ENCODE measurements around the gene WASF2. TPM values are rescaled to one million over a fixed set of nuclear protein-coding genes. Genes with fewer than 3 reads are reported as not detected.
"Not testable (repeated sequence)": the region's sequence is repeated elsewhere in the genome, so short reads cannot be mapped to it uniquely, and the experiment has no call there.

WASF2 gene
- total RNA-seq, 1 donor from 2014 or later, result 127 TPM

GRCh38 chr1:27463916-27464315 is 26.1 kb downstream of the WASF2 start:
- intact Hi-C loops (cut with micrococcal nuclease), result not testable (repeated sequence)

DNA sequence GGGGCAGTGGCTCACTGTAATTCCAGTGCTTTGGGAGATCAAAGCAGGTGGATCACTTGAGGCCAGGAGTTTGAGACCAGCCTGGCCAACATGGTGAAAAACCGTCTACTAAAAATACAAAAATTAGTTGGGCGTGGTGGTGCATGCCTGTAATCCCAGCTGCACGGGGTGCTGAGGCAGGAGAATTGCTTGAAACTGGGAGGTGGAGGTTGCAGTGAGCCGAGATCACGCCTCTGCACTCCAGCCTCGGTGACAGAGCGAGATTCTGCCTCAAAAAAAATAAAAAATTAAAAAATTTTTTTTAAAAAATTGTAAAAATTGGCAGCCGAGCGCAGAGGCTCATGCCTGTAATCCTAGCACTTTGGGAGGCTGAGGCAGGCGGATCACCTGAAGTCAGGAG is 31.4 kb downstream of the WASF2 start:
- intact Hi-C loops (cut with micrococcal nuclease), result not testable (repeated sequence)

DNA sequence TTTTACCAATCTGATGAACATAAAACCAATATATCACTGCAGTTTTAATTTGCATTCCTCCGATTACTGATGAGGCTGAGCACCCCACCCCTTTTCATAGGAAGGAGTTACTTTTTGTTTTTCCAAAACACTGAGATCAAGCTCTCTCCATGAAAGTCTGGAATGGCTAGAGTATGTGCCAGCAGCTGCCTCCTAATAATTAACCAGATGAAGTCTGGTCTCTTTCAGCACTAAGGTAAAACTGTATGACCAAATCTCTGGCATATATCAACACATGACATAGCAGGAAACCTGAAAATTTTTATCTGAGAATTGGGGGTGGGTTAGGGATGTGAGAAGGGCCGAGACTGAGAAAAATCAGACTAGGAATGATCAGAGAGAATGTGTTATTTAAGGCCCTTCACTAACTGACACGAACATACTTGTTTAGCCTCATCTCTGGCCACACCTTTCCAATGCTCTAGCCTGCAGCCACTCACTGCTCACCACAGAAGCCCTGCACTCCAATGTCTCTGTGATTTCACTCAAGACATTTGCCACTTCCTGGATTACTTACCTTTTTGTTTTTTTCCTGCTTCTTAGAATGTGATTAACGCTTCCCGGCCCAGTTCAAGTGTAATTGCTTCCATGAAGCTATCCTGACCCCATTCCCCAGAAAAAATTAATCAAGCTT is 34.7 kb downstream of the WASF2 start:
- intact Hi-C loops (cut with micrococcal nuclease), result loop anchor here (2.0 kb wide), 1 partner anchor 16 kb away; no protein-coding TSS in a partner anchor

DNA sequence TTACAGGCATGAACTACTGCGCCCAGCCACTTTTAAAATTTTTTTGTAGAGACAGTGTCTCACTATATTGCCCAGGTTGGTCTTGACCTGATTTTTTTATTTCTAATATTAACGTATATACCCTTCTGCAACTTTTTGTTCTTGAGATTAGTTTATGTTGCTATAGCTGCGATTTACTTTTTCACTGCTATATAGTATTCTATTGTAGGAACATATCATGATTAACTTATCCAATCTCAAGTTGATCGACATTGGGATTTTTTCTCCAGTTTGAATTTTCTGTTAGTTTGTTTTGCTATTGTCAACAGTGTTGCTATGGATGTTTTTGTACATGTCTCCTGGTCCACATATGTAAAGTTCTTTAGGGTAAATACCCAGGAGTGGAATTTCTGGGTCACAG is 35.4 kb downstream of the WASF2 start:
- intact Hi-C loops (cut with micrococcal nuclease), result loop anchor here (2.0 kb wide), 1 partner anchor 16 kb away; no protein-coding TSS in a partner anchor

GRCh38 chr1:27451343-27451742 is 38.6 kb downstream of the WASF2 start:
- intact Hi-C loops (cut with micrococcal nuclease), result no loop called here

- intact Hi-C loops (cut with micrococcal nuclease), result no loop called here
Measured at GRCh38 chr1:27448982-27449381, 41.0 kb downstream of the WASF2 start.

GRCh38 chr1:27447883-27448282 is 42.1 kb downstream of the WASF2 start:
- intact Hi-C loops (cut with micrococcal nuclease), result no loop called here

DNA sequence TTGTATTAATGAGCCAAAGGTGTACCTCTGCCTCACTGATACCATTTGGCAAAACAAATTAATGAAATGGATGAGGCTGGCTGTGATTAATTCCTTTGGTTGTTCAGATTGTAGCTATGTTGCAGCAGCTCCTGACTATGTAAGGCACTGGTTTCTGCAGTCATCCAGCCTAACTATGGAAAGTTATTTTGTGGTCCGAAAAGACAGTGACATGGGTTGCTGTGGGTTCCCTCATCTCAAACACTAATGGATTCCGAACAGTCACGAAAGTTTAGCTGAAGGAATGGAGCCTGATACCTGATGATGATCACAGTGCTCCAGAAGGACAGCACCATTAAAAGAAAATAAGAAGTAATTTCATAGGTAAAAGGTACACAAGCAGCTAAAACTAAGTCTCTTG is 42.6 kb downstream of the WASF2 start:
- intact Hi-C loops (cut with micrococcal nuclease), result no loop called here

- intact Hi-C loops (cut with micrococcal nuclease), result no loop called here
Measured at GRCh38 chr1:27446496-27447020, 43.4 kb downstream of the WASF2 start.

- intact Hi-C loops (cut with micrococcal nuclease), result loop anchor here (1.0 to 2.0 kb wide), 4 partner anchors 9 to 43 kb away; no protein-coding TSS in a partner anchor
Measured at GRCh38 chr1:27445177-27445936, 44.6 kb downstream of the WASF2 start.

DNA sequence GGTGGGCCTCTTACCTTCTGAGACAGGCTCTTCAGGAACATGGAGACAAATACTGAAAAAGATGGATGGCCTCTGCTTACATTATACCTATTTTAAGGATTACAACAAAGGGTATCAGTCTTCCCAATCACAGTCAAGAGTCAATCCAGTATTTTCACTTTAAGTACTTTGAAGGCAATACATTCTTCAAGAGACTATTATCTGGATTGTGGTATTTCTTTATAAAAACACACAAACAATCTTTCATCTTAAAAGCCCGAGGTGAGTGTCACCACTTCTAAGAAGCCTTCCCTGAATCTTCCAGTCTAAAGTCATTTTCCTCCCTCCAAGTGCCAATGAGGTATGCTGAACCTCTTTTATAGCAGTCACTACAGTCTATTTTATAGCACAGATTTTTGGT is 45.3 kb downstream of the WASF2 start:
- intact Hi-C loops (cut with micrococcal nuclease), result loop anchor here (1.0 to 2.0 kb wide), 4 partner anchors 8 to 44 kb away; no protein-coding TSS in a partner anchor

DNA sequence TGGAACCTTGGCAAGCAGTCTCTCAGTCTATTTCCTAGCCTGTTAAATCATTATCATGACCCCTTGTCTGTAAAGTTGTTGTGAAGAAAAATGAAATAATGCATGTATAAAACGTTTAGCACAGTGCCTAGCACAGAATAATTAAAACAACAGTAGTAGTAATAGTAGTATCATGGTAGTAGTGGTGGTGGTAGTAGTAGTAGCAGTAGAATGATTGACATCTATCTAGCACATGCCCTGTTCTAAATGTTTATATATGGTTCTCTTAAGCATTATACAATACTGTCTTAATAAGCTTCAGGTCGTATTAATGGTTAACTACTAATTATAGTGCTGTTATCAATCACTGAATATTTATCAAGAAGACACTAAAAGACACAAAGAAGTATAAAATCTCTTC is 50.8 kb downstream of the WASF2 start:
- intact Hi-C loops (cut with micrococcal nuclease), result loop anchor here (2.0 kb wide), 1 partner anchor 16 kb away; no protein-coding TSS in a partner anchor

- intact Hi-C loops (cut with micrococcal nuclease), result loop anchor here (2.0 kb wide), 1 partner anchor 16 kb away; no protein-coding TSS in a partner anchor
Measured at GRCh38 chr1:27438621-27439061, 51.3 kb downstream of the WASF2 start.

DNA sequence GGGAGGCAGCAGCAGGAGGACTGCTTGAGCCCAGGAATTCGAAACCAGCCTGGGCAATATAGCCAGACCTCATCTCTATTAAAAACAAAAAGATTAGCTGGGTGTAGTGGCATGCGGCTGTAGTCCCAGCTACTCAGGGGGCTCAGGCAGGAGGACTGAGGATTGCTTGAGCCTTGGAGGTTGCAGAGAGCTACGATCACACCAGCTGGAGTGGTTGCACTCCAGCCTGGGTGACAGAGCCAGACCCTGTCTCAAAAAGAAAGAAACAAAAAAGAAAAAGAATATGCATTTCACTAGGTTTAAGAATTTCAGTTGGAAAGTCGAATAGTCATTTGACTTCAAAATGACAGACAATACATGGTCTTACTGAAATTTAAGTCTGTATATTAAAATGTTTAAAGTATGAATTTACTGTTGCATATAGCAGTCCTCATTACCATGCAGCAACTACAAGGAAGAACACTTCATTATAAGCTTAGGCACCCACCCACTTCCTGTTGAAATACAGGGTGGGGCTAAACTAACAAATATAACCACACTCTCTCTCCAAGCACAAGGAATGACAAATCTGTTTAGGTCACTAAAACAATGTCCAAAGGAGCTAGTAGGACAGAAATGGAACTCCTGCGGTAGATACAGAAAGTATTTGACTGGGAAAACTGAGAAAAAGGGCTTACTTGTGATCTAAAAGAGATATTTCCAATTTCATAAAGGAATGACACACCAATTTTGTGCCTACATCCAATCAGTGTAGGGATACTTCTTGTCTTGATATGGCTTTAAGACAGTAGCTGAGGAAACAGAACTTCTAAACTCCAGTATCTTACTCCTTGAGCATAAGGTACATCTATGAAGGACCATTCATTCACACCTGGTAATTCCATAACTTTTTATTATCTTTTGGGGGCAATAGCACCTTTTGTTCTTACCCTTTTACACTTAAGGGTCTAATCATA is 53.5 kb downstream of the WASF2 start:
- intact Hi-C loops (cut with micrococcal nuclease), result loop anchor here (1.0 kb wide), 2 partner anchors 9 to 289 kb away; partner anchors contain the start of gene FAM76A

- intact Hi-C loops (cut with micrococcal nuclease), result loop anchor here (1.0 kb wide), 2 partner anchors 10 to 290 kb away; partner anchors contain the start of gene FAM76A
Measured at GRCh38 chr1:27435566-27436203, 54.3 kb downstream of the WASF2 start.

GRCh38 chr1:27433706-27434105 is 56.3 kb downstream of the WASF2 start:
- intact Hi-C loops (cut with micrococcal nuclease), result no loop called here

DNA sequence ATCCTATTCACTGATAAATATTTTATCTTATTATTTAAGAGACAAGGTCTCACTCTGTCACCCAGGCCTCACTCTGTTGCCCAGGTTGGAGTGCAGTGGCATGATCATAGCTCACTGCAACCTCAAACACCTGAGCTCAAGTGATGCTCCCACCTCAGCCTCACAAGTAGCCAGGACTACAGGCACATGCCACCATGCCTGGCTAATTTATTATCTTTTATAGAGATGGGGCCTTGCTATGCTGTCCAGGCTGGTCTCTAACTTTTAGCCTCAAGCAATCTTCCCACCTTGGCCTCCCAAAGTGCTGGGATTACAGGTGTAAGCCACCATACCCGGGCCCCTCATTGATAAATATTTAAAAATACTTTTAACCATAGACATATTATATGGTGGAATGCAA is 57.2 kb downstream of the WASF2 start:
- intact Hi-C loops (cut with micrococcal nuclease), result not testable (repeated sequence)

GRCh38 chr1:27431601-27431940 is 58.4 kb downstream of the WASF2 start:
- intact Hi-C loops (cut with micrococcal nuclease), result loop anchor here (1.0 to 2.0 kb wide), 4 partner anchors 9 to 57 kb away; no protein-coding TSS in a partner anchor

DNA sequence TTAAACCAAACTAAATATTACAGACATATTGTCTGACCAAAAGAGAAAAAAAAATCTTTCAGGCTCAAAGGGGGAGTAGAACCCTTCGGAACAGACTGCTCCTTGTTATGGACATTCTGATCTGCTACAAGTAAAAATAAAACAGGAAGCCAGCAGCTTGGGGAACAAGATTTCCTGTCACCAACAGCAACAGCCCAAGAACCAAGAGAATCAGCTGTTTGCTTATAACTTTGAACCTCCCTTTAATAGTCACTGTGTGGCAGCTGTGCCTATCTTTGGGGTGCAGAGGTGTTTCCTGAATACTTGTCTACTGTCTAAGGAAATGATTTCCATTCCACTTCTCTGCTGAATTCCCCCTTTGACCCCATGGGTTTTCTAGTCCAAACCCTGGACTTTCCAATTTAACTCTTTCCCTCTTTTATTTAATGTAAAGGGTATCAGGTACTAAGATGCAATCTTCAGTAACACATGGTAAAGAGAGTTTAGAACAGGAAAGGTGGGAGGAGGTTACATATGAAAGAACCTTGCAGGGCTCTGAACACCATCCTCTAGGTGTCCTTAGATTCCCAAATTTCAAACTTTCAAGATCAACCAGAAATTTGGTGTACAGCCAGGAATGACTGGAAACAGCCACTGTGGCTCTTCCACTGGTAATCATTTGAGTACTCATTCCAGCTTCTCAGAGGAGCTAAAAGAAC is 58.9 kb downstream of the WASF2 start:
- intact Hi-C loops (cut with micrococcal nuclease), result loop anchor here (1.0 to 2.0 kb wide), 4 partner anchors 9 to 58 kb away; no protein-coding TSS in a partner anchor

DNA sequence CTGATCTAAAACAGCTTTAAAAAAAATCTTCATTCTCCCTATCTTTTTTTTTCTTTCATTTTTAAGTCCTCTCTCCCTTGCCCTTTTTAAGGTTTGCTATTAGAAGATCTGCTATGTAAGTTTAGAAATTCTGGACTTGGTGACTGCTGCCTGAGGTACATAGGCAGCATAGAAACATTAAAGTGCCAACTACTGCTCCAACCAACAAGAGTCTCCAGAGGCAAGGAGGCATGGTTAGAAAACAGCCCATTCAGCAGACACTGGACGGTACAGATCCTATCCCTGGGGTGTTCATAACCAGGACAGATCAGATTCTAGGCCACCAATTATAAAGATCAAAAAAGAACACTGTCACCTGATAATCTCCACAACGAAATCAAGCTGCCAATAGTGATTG is 60.9 kb downstream of the WASF2 start:
- intact Hi-C loops (cut with micrococcal nuclease), result no loop called here

All from T-helper 1 cell treated with Interleukin-12 subunit alpha and Interleukin-12 subunit beta and Interleukin-4 antibody, amounts not matched to agents 30 ng/mL and 1 ng/mL, for 36 hours (primary cell).